Measurements from ENCODE around the gene DLGAP4.

Gene DLGAP4

GRCh38 chr20:36335206-36335870 lies 29.2 kb downstream of the DLGAP4 start:
- no peak for DNase-seq (ENCODE audit: low spot score in 2 of 2)
- Mint-ChIP-seq H3K4me1 (no peaks in the 10 kb centered on the region), H3K27me3 (peaks cover 89% of the 10 kb centered on the region), H3K9me3 (no peaks in the 10 kb centered on the region), H3K27ac (ENCODE audit: low read depth) (no peak overlapping the region), H3K4me3 (no peak overlapping the region), H3K36me3 (ENCODE audit: insufficient read depth) (peaks cover 2% of the 10 kb centered on the region)
- no peak for ATAC-seq (replicated peaks; ENCODE audit: extremely low read depth, poor library complexity, severe bottlenecking)

- peaks cover 92% of the 10 kb centered on the region for H3K27me3 Mint-ChIP-seq
Observed at GRCh38 chr20:36336204-36336603, 30.1 kb downstream of the DLGAP4 start.

DNA sequence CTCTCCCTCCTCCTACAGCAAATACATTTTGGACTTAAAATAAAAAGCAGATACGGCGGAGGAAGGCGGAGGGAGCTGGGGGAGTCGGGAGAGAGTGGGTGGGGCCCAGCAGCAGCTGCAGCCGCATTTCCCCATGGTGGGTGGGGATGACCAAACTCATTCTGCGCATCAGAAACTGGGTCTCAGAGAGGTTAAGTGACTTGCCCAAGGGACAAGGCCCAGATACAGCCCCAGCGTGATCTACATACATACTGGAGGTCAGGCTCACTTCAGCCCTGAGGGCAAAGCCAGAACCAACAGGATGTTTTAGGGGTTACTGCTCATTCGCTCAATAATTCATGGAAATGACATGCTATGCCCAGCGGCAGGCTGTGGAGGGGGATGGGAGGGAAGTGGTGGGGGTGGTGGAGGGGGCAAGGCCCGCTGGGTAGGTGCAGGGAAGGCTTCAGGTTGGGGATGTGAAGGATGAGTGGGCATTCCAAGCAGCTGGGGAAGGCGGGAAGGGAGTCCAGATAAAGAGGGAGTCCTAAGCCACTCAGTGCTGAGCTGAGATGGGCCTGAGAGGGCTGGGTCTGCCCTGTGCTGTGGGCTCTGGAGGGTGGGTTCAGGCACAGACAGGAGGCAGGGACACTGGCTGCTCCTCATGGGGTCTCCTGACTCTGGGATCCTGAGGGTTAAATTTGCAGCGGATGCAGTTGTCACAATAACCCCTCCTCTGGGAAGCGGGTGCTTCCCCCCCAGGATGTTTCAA lies 31.0 kb downstream of the DLGAP4 start:
- DNase-seq (ENCODE audit: low spot score in 2 of 2) (no peak), ATAC-seq (replicated peaks; ENCODE audit: extremely low read depth, poor library complexity, severe bottlenecking) (no peak)
- no peak overlapping the region for H3K4me3 Mint-ChIP-seq
- H3K4me1 Mint-ChIP-seq: no peaks in the 10 kb centered on the region
- peaks cover 1% of the 10 kb centered on the region for H3K36me3 Mint-ChIP-seq (ENCODE audit: insufficient read depth)
- H3K9me3 Mint-ChIP-seq: no peaks in the 10 kb centered on the region
- peaks cover 92% of the 10 kb centered on the region for H3K27me3 Mint-ChIP-seq
- no peak overlapping the region for H3K27ac Mint-ChIP-seq (ENCODE audit: low read depth)

More at GRCh38 chr20:36336204-36336603, 30.1 kb downstream of the DLGAP4 start:
- ATAC-seq (replicated peaks; ENCODE audit: extremely low read depth, poor library complexity, severe bottlenecking) (no peak), DNase-seq (ENCODE audit: low spot score in 2 of 2) (no peak)
- Mint-ChIP-seq H3K4me1 (no peaks in the 10 kb centered on the region), H3K27ac (ENCODE audit: low read depth) (no peak overlapping the region), H3K36me3 (ENCODE audit: insufficient read depth) (peaks cover 2% of the 10 kb centered on the region), H3K9me3 (no peaks in the 10 kb centered on the region), H3K4me3 (no peak overlapping the region)

- Mint-ChIP-seq H3K27ac (ENCODE audit: low read depth) (no peak overlapping the region), H3K4me3 (no peak overlapping the region), H3K9me3 (no peaks in the 10 kb centered on the region), H3K4me1 (no peaks in the 10 kb centered on the region), H3K27me3 (peaks cover 91% of the 10 kb centered on the region), H3K36me3 (ENCODE audit: insufficient read depth) (no peaks in the 10 kb centered on the region)
- DNase-seq (ENCODE audit: low spot score in 2 of 2): no peak
- ATAC-seq (replicated peaks; ENCODE audit: extremely low read depth, poor library complexity, severe bottlenecking): no peak
Observed at GRCh38 chr20:36337886-36338285, 31.7 kb downstream of the DLGAP4 start.

- DNase-seq (ENCODE audit: low spot score in 2 of 2): no peak
- no peak for ATAC-seq (replicated peaks; ENCODE audit: extremely low read depth, poor library complexity, severe bottlenecking)
- Mint-ChIP-seq H3K4me3 (no peak overlapping the region), H3K9me3 (no peaks in the 10 kb centered on the region), H3K4me1 (no peaks in the 10 kb centered on the region), H3K36me3 (ENCODE audit: insufficient read depth) (no peaks in the 10 kb centered on the region), H3K27me3 (peaks cover 79% of the 10 kb centered on the region), H3K27ac (ENCODE audit: low read depth) (no peak overlapping the region)
Observed at GRCh38 chr20:36339646-36340592, 33.8 kb downstream of the DLGAP4 start.

DNA sequence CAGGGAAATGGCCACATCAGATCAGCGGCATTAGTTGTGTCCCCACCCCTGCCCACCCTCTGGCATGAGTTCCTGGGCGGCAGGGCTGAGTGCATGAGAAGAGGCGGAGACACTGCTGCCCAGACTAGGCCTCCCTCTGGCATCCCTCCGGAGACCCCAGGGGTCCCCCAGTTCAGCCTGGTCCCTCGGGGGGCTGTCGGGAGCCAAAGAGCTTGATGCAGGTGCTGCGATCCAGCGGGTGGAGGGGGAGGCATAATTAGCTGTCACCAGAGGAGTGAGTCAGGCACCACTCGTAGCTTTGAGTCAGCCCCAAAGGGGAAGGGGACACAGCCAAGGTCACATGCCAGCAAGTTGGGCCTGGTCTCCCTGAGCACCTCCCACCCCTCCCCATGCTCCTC lies 34.5 kb downstream of the DLGAP4 start:
- ATAC-seq (replicated peaks; ENCODE audit: extremely low read depth, poor library complexity, severe bottlenecking) (no peak), DNase-seq (ENCODE audit: low spot score in 2 of 2) (no peak)
- no peak overlapping the region for H3K27ac Mint-ChIP-seq (ENCODE audit: low read depth)
- H3K27me3 Mint-ChIP-seq: peaks cover 73% of the 10 kb centered on the region
- no peaks in the 10 kb centered on the region for H3K9me3 Mint-ChIP-seq
- H3K36me3 Mint-ChIP-seq (ENCODE audit: insufficient read depth): no peaks in the 10 kb centered on the region
- no peaks in the 10 kb centered on the region for H3K4me1 Mint-ChIP-seq
- no peak overlapping the region for H3K4me3 Mint-ChIP-seq

GRCh38 chr20:36341331-36342020 lies 35.3 kb downstream of the DLGAP4 start:
- H3K27ac Mint-ChIP-seq (ENCODE audit: low read depth): no peak overlapping the region
- ATAC-seq (replicated peaks; ENCODE audit: extremely low read depth, poor library complexity, severe bottlenecking): no peak
- peaks cover 64% of the 10 kb centered on the region for H3K27me3 Mint-ChIP-seq
- DNase-seq (ENCODE audit: low spot score in 2 of 2): no peak
- H3K4me1 Mint-ChIP-seq: no peaks in the 10 kb centered on the region
- H3K36me3 Mint-ChIP-seq (ENCODE audit: insufficient read depth): no peaks in the 10 kb centered on the region
- H3K4me3 Mint-ChIP-seq: no peak overlapping the region
- H3K9me3 Mint-ChIP-seq: no peaks in the 10 kb centered on the region

- H3K27ac Mint-ChIP-seq (ENCODE audit: low read depth): no peak overlapping the region
- no peak overlapping the region for H3K4me3 Mint-ChIP-seq
- H3K9me3 Mint-ChIP-seq: no peaks in the 10 kb centered on the region
- no peaks in the 10 kb centered on the region for H3K4me1 Mint-ChIP-seq
- DNase-seq (ENCODE audit: low spot score in 2 of 2): no peak
- peaks cover 53% of the 10 kb centered on the region for H3K27me3 Mint-ChIP-seq
- no peaks in the 10 kb centered on the region for H3K36me3 Mint-ChIP-seq (ENCODE audit: insufficient read depth)
- no peak for ATAC-seq (replicated peaks; ENCODE audit: extremely low read depth, poor library complexity, severe bottlenecking)
Observed at GRCh38 chr20:36342331-36343120, 36.4 kb downstream of the DLGAP4 start.

DNA sequence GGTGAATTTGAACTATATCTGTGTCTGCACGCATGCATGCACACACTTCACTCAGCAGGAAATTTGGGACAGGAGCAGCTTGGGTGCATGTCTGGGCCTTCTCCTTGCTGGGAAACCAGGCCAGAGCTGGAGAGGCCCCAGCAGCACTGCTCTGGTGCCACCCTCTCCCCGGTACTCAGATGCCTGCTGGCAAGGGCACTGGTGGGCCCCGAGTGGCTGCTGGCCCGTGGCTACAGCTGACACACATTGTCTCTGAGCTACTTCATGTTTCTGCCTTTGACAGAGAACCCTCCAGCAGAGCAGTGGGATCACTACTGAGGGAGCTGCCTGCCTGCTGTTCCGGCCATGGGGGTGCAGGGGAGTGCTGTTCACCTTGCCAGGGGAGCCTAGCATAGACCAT lies 37.5 kb downstream of the DLGAP4 start:
- no peaks in the 10 kb centered on the region for H3K9me3 Mint-ChIP-seq
- H3K4me1 Mint-ChIP-seq: no peaks in the 10 kb centered on the region
- H3K27me3 Mint-ChIP-seq: peaks cover 47% of the 10 kb centered on the region
- H3K27ac Mint-ChIP-seq (ENCODE audit: low read depth): no peak overlapping the region
- DNase-seq (ENCODE audit: low spot score in 2 of 2) (no peak), ATAC-seq (replicated peaks; ENCODE audit: extremely low read depth, poor library complexity, severe bottlenecking) (no peak)
- no peaks in the 10 kb centered on the region for H3K36me3 Mint-ChIP-seq (ENCODE audit: insufficient read depth)
- H3K4me3 Mint-ChIP-seq: no peak overlapping the region

- Mint-ChIP-seq H3K27ac (ENCODE audit: low read depth) (no peak overlapping the region), H3K4me1 (no peaks in the 10 kb centered on the region), H3K36me3 (ENCODE audit: insufficient read depth) (no peaks in the 10 kb centered on the region), H3K27me3 (peaks cover 37% of the 10 kb centered on the region), H3K9me3 (no peaks in the 10 kb centered on the region), H3K4me3 (no peak overlapping the region)
- ATAC-seq (replicated peaks; ENCODE audit: extremely low read depth, poor library complexity, severe bottlenecking) (no peak), DNase-seq (ENCODE audit: low spot score in 2 of 2) (no peak)
Observed at GRCh38 chr20:36344517-36345132, 38.5 kb downstream of the DLGAP4 start.

- Mint-ChIP-seq H3K9me3 (no peaks in the 10 kb centered on the region), H3K27ac (ENCODE audit: low read depth) (no peak overlapping the region)
- ATAC-seq (replicated peaks; ENCODE audit: extremely low read depth, poor library complexity, severe bottlenecking): no peak
Observed at GRCh38 chr20:36346256-36346655, 40.1 kb downstream of the DLGAP4 start.

More at GRCh38 chr20:36346256-36346655, 40.1 kb downstream of the DLGAP4 start:
- no peaks in the 10 kb centered on the region for H3K4me1 Mint-ChIP-seq
- peaks cover 24% of the 10 kb centered on the region for H3K27me3 Mint-ChIP-seq
- no peak overlapping the region for H3K4me3 Mint-ChIP-seq
- H3K36me3 Mint-ChIP-seq (ENCODE audit: insufficient read depth): no peaks in the 10 kb centered on the region
- DNase-seq (ENCODE audit: low spot score in 2 of 2): no peak
